Measurements from ENCODE around the gene WBP2NL.

The WBP2NL gene

GRCh38 chr22:41996826-41997225, 1.8 kb upstream of the WBP2NL start:
- Histone ChIP-seq H3K4me3 (ENCODE audit: low read length) (no peak overlapping the region), H3K9me2 (replicated peaks; ENCODE audit: insufficient read depth, low read length) (no peaks in the 10 kb centered on the region), H2AFZ (ENCODE audit: low read length) (no peak overlapping the region), H3K9me3 (replicated peaks; ENCODE audit: insufficient read depth, low read length) (no peaks in the 10 kb centered on the region), H3K27me3 (replicated peaks; ENCODE audit: insufficient read depth, low read length) (no peaks in the 10 kb centered on the region), H3K4me1 (ENCODE audit: low read length) (peaks cover 15% of the 10 kb centered on the region), H3K9ac (ENCODE audit: low read length) (no peak overlapping the region), H4K20me1 (ENCODE audit: insufficient read depth, low read length) (no peaks in the 10 kb centered on the region), H3F3A (ENCODE audit: insufficient read depth, low read length) (no peaks in the 10 kb centered on the region), H3K79me2 (ENCODE audit: low read length) (peaks cover 10% of the 10 kb centered on the region), H3K36me3 (replicated peaks; ENCODE audit: insufficient read depth, low read length) (no peaks in the 10 kb centered on the region), H3K27ac (ENCODE audit: low read length) (no peak overlapping the region), H3K4me2 (ENCODE audit: low read depth, low read length) (no peak overlapping the region)
- no peak for DNase-seq
- TF ChIP-seq CTCF (IDR thresholded peaks at IDR 0.05; ENCODE audit: low read length) = no peak
- TF ChIP-seq EZH2phosphoT487 (IDR thresholded peaks at IDR 0.05; ENCODE audit: low read length) = no peak
- TF ChIP-seq EZH2 (optimal IDR thresholded peaks at IDR 0.05; ENCODE audit: low read depth, low read length) = no peak

- no peak overlapping the region for H3K4me2 ChIP-seq (ENCODE audit: low read depth, low read length)
- H2AFZ ChIP-seq (ENCODE audit: low read length) = no peak overlapping the region
- TF ChIP-seq EZH2 (optimal IDR thresholded peaks at IDR 0.05; ENCODE audit: low read depth, low read length) = no peak
- no peak for TF ChIP-seq CTCF (IDR thresholded peaks at IDR 0.05; ENCODE audit: low read length)
- no peak for TF ChIP-seq EZH2phosphoT487 (IDR thresholded peaks at IDR 0.05; ENCODE audit: low read length)
- H3K9ac ChIP-seq (ENCODE audit: low read length) = no peak overlapping the region
- no peaks in the 10 kb centered on the region for H3K9me2 ChIP-seq (replicated peaks; ENCODE audit: insufficient read depth, low read length)
- H3K9me3 ChIP-seq (replicated peaks; ENCODE audit: insufficient read depth, low read length) = no peaks in the 10 kb centered on the region
- H3K79me2 ChIP-seq (ENCODE audit: low read length) = peaks cover 10% of the 10 kb centered on the region
- no peak for DNase-seq
- H3K4me3 ChIP-seq (ENCODE audit: low read length) = no peak overlapping the region
- no peaks in the 10 kb centered on the region for H3K27me3 ChIP-seq (replicated peaks; ENCODE audit: insufficient read depth, low read length)
- H3K4me1 ChIP-seq (ENCODE audit: low read length) = peaks cover 15% of the 10 kb centered on the region
- no peaks in the 10 kb centered on the region for H3K36me3 ChIP-seq (replicated peaks; ENCODE audit: insufficient read depth, low read length)
- no peaks in the 10 kb centered on the region for H3F3A ChIP-seq (ENCODE audit: insufficient read depth, low read length)
- no peaks in the 10 kb centered on the region for H4K20me1 ChIP-seq (ENCODE audit: insufficient read depth, low read length)
- H3K27ac ChIP-seq (ENCODE audit: low read length) = no peak overlapping the region
Observed at GRCh38 chr22:42000466-42000865, 1.9 kb downstream of the WBP2NL start.

- no peaks in the 10 kb centered on the region for H3K36me3 ChIP-seq (replicated peaks; ENCODE audit: insufficient read depth, low read length)
- H3K4me3 ChIP-seq (ENCODE audit: low read length) = no peak overlapping the region
- no peaks in the 10 kb centered on the region for H3K27me3 ChIP-seq (replicated peaks; ENCODE audit: insufficient read depth, low read length)
- no peak overlapping the region for H2AFZ ChIP-seq (ENCODE audit: low read length)
- H4K20me1 ChIP-seq (ENCODE audit: insufficient read depth, low read length) = no peaks in the 10 kb centered on the region
- no peak overlapping the region for H3K27ac ChIP-seq (ENCODE audit: low read length)
- H3F3A ChIP-seq (ENCODE audit: insufficient read depth, low read length) = no peaks in the 10 kb centered on the region
- H3K9me2 ChIP-seq (replicated peaks; ENCODE audit: insufficient read depth, low read length) = no peaks in the 10 kb centered on the region
- no peaks in the 10 kb centered on the region for H3K9me3 ChIP-seq (replicated peaks; ENCODE audit: insufficient read depth, low read length)
- no peak for DNase-seq
- TF ChIP-seq EZH2phosphoT487 (IDR thresholded peaks at IDR 0.05; ENCODE audit: low read length) (no peak), CTCF (IDR thresholded peaks at IDR 0.05; ENCODE audit: low read length) (no peak), EZH2 (optimal IDR thresholded peaks at IDR 0.05; ENCODE audit: low read depth, low read length) (no peak)
- peaks cover 15% of the 10 kb centered on the region for H3K4me1 ChIP-seq (ENCODE audit: low read length)
- H3K79me2 ChIP-seq (ENCODE audit: low read length) = peaks cover 10% of the 10 kb centered on the region
- no peak overlapping the region for H3K4me2 ChIP-seq (ENCODE audit: low read depth, low read length)
- no peak overlapping the region for H3K9ac ChIP-seq (ENCODE audit: low read length)
Observed at GRCh38 chr22:42001121-42001520, 2.5 kb downstream of the WBP2NL start.
